ENCODE measurements around the gene ADCY1.

The ADCY1 gene

DNA sequence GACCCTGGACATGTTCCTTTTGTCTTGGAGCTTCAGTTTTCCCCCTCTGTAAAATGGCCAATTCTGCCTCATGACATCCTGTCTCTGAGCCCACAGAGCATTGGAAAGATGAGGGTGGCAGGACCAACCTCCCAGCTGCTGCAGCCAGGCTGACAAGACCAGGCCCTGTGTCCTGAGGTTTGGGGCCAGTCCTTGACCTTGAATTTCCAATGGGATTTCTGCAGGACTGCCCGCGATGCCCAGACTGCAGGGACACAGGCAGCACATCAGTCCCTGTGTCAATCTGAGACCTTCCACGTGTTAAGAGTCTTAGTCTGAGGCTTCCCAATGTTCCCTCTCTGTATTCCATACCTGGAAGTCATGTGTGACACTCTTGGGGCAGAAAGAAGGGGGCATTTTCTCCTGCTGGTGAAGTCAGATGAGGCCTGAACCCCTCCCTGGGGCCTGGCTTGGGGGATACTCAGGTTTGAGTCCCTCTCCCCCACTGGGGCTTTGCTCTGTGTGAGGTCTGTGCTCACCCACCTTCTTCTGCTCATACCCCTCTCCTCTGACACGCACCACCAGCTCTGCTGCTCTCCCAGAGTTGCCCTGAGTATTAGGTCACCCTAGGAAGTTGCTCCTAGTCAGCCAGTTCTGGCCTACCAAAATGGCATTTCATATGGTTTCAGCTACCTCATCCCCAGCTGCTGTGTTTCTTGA lies 79.2 kb downstream of the ADCY1 start:
- DNase-seq, result no peak

DNA sequence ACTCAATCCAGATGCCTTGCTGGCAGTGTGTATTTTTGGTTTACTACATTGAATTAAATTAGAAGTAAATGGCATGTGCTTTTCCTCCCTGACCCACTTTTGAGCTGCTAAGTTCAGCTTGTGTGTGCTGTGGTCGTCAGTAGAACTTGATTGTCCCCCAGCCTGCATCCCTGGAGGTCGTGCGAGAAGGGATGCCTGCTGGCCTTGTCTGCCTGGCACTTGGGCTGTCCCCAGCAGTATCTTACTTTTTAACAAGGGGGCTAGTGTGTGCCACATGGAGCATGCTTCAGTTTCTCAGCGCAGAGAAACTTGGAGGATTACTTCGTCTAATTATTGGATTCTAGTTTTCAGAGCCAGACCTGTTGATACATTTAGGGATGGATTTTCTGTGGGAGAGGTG lies 80.2 kb downstream of the ADCY1 start:
- DNase-seq, result no peak

GRCh38 chr7:45655539-45655938 lies 81.4 kb downstream of the ADCY1 start:
- DNase-seq, result no peak

DNA sequence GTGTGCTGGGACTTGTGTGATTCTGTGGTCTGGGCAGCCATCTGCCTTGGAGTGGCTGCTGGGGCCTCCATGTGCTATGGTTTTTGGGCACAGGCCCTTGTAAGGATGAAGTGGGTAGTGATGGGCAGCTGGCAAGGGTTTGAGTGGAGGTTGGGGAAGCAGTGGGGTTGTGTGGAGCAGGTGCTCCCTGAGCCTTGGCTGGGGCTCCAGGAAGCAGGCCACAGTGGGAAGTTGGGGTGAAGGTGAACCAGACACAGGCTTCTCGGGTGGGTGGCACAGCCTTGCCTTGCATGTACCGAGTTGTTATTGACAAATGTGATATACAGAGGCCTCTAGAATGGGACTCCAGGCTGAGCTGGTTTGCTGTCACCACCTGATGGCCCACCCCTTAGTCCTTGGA lies 82.3 kb downstream of the ADCY1 start:
- no peak for DNase-seq

DNA sequence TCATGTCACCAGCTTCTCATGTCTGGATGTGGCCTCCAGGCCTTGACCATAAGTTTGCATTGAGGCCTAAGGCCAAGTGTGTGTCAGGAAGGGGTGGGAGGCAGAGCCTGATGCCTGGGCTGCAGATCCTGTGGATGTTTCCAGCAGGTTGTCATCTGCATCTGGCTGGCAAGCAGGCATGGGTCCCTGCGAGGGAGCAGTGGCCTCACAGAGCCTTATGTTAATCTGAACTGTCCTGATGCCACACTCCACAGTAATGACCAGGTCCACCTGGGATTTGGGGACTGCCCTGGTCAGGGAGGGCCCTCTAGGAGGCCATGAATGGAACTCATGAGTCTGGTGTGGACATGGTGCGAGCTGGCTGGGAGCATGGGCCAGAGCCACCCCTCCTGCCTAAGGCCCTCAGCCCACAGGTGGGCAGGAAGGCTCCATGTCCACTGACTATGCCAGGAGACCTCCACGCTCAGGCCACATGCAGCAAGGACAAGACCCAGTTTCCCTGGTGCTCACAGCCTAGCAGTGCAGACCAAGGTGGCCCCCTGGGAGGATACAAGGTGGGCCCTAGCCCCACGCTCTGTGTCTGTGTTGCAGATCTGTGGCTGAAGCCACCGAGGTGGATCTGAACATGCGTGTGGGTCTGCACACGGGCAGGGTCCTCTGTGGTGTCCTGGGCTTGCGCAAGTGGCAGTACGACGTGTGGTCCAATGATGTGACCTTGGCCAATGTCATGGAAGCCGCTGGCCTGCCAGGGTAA lies 83.1 kb downstream of the ADCY1 start:
- no peak for DNase-seq

DNA sequence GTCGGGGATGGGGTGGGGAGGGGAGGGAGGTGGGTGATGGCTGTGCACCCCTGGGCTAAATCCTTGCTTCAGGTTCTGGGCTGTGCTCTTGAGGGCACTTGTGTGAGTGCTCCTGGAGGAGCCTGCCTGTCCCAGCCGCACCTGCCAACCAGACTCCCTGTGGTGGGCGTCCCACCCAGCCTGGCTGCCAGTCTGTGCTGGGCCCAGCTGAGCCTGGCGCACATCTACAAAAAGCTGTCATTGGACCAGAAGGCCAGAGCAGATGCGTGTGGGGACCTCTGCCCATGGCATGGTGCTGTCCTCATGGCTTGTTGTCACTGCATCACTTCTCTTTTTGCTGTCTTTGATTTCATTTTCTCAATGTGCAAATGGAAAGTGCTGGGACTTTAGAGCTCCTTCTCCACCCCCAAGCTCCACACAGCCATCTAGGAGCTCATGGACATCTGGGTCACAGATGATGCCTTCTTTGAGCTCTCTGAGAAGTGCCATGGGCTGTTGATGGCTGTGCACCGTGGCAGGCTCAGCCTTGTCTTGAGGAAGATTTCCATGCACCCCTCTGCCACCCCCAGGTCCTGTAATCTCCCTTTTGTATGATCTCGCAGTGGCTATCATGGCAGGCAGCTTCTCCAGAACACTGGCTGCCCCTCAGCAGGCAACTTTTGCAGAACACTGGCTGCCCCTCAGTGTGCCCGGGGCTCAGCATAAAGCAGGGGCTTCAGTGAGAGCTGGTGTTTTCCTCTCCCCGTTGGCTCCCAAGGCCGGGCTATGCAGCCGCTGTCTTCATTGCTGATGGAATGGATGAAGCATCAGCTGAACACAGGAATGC lies 83.9 kb downstream of the ADCY1 start:
- DNase-seq, result no peak

DNA sequence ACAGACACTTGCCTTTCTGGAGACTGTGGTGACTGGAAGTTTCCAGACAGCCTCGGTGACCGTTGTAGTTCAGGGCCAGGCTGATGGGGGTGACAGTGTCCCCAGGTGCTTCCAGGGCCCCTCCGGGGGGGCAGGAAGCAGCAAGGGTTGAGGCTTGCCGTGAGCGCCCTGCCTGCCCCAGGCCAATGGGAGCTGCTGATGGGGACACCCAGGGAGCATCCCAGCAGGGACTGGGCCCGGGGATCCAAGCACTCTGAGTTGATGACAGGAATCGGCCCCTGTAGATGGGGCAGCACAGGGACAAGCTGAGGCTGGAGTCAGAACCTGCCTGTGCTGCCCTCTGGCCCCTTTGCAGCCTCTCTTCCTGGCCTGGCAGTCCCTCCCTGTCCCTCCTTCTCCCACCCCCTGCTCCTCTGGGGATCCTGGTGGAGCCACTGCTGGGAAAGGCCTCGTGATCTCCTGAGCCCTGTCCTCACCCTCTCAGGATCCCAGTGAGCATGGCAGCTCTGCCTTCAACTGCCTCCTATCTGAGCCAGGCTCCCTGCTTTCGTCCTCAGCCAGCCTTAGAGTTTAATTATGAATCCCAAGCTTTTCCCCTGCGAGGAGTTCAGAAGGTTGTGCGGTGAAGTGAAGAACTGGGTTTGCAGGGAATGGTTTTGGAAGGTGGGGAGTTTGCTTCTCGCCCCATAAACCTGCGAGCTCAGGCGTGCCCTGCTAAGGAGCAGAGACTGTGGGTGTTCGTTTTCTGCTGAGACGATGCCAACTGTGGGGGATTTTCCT lies 84.7 kb downstream of the ADCY1 start:
- DNase-seq, result no peak

DNA sequence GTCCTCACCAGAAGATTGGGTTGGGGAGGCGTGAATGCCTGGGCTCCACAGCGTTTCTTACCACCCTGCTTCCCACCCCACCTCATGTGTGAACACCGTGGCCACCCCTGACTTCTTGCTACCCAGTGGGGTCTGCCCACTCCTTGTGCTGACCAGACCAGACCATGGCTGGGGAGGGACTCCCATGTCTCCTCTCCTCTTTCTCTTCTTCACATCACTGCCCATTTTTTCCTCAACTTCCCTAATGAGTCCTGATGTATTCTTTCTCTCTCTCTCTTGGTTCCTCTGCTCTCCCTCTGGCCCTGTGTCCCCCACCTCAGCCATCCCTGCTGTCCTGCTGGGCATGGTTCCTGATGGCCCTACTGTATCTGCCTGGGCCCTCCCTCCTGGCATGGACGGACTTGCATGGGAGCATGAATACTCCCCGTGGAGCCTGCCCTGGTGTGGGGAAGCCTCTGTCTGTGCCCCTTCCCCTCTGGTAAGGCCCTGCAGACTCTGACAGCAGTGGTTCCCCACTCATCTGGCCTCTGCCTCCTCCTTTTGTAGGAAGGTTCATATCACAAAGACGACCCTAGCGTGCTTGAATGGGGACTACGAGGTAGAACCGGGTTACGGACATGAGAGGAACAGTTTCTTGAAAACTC lies 85.5 kb downstream of the ADCY1 start:
- no peak for DNase-seq

GRCh38 chr7:45660201-45660900 lies 86.2 kb downstream of the ADCY1 start:
- DNase-seq, result no peak

- no peak for DNase-seq
These were observed 86.7 kb downstream of the ADCY1 start for GRCh38 chr7:45660901-45661211.

GRCh38 chr7:45661302-45661995 lies 87.3 kb downstream of the ADCY1 start:
- DNase-seq, result no peak

DNA sequence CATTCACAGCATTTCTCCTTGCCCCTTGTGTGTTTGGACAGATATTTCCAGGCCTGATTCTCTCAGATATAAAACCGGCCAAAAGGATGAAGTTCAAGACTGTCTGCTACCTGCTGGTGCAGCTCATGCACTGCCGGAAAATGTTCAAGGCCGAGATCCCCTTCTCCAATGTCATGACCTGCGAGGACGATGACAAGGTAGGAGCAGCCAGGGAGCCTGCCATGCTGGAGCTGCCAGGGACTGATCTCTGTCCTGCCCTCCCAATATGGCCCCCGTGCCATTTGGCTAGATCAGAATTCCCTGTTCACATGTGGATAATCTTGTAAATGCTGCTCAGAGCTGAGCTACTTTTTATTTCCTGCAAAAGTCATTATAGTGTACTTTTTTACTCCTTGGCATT lies 87.8 kb downstream of the ADCY1 start:
- DNase-seq, result no peak

GRCh38 chr7:45662540-45663166 lies 88.5 kb downstream of the ADCY1 start:
- DNase-seq, result no peak

DNA sequence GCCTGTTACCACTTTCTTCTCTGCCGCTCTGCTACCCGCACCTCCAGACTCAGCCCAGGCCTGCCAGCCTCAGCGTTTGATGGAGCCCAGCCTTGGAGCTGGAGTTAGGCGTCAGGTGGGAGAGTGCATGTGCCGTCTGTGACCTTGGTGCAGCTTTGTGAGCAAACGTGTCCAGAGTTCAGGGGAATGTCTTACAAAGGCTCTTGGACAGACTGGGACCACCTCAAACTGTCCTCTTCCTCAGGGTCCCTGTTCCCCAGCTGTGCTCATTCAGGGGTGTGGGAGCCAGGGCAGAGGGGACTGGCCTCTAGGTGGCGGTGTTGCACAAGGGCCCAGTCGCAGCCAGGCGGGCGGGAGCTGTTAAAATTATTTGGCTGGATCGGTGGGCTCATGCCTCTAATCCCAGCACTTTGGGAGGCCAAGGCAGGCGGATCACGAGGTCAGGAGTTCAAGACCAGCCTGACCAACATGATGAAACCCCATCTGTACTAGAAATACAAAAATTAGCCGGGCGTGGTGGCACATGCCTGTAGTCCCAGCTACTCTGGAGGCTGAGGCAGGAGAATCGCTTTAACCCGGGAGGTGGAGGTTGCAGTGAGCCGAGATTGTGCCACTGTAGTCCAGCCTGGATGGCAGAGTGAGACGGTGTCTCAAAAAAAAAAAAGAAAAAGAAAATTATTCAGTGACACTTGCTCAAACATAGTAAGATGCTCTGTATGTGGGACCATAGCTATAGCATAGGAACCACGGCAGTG lies 89.2 kb downstream of the ADCY1 start:
- peak; percentile 54 for DNase-seq

- no peak for DNase-seq
These were observed 89.9 kb downstream of the ADCY1 start for GRCh38 chr7:45663965-45664633.

- DNase-seq, result no peak
These were observed 91.0 kb downstream of the ADCY1 start for GRCh38 chr7:45665172-45665571.

GRCh38 chr7:45670227-45670626 lies 96.1 kb downstream of the ADCY1 start:
- DNase-seq, result no peak

- DNase-seq, result no peak
These were observed 96.5 kb downstream of the ADCY1 start for GRCh38 chr7:45670717-45671116.

- DNase-seq, result no peak
These were observed 103.2 kb downstream of the ADCY1 start for GRCh38 chr7:45677311-45677900.
